Stomach (tissue), 9 donors: ENCODE measurements around the gene NTPCR. TPM values are rescaled to one million over a fixed set of nuclear protein-coding genes. Genes with fewer than 3 reads are reported as not detected.

Source experiments
- DNase-seq, 2 donors: peaks; one replicate each; pipeline versions ENCODE4 v3.0.0 to v3.0.0-alpha.2; 2013 to 2019
- H3K27ac ChIP-seq, 5 donors: fragments of 200-600 bp in 4 of 5; sonication (generic) in 4 of 5; one replicate each; pipeline ENCODE4 v1.5.1; 2013 to 2019; ENCODE audit warnings: mild to moderate bottlenecking in 1 of 5, moderate library complexity in 1 of 5
- H3K27me3 ChIP-seq, 3 donors: fragments of 200-600 bp; sonication (generic); one replicate each; pipeline ENCODE4 v1.5.1; 2017 to 2019; ENCODE audit warnings: mixed run types in 1 of 3
- H3K36me3 ChIP-seq, 4 donors: fragments of 200-600 bp; sonication (generic); 1 replicate in 3 of 4; 2 replicates in 1 of 4; pipeline ENCODE4 v1.5.1; 2016 to 2019
- H3K4me1 ChIP-seq, 4 donors: fragments of 200-600 bp; sonication (generic); one replicate each; pipeline ENCODE4 v1.5.1; 2016 to 2019
- H3K4me3 ChIP-seq, 4 donors: fragments of 200-600 bp; sonication (generic) in 3 of 4; one replicate each; pipeline ENCODE4 v1.5.1; 2016 to 2019; ENCODE audit warnings: mild to moderate bottlenecking in 1 of 4
- H3K9me3 ChIP-seq, 4 donors: fragments of 200-600 bp; sonication (generic); one replicate each; pipeline ENCODE4 v1.5.1; 2016 to 2019
- EP300 ChIP-seq: sonication (generic); formaldehyde crosslinking; IDR thresholded peaks from one replicate; pipeline ENCODE4 v1.6.1; 2017; ENCODE audit warnings: antibody characterized with exemption
- POLR2A ChIP-seq, 4 donors: fragments of 450-650 bp; IDR thresholded peaks; one replicate each; pipeline ENCODE4 v1.6.1; 2016; ENCODE audit warnings: antibody characterized with exemption in 4 of 4, control low read depth in 2 of 4, mild to moderate bottlenecking in 1 of 4, moderate library complexity in 1 of 4
- POLR2AphosphoS5 ChIP-seq, 3 donors: sonication (generic); formaldehyde crosslinking; IDR thresholded peaks; one replicate each; pipeline ENCODE4 v1.6.1; 2016; ENCODE audit warnings: antibody characterized with exemption in 3 of 3
- WGBS, 5 donors: extraction: QIAGEN DNeasy Blood & Tissue Kit in 3 of 5; methylation state at CpG; one replicate each; pipeline versions ENCODE4 v1.1.5 to v1.1.7; 2013 to 2018; 5-methylcytosine and 5-hydroxymethylcytosine counted together
- intact Hi-C: fragments of 100-400 bp; cut with DNase I; formaldehyde crosslinking; loops from one replicate; pipeline ENCODE4 v1.15.1; 2023; ENCODE audit warnings: low total_unique reads
- polyA plus RNA-seq, 3 donors: library from polyadenylated mRNA; stranded (reverse); fragments of 200-250 nt; gene quantifications; one replicate each; pipeline ENCODE4 v1.2.3, GENCODE V29; 2013
- total RNA-seq, 5 donors: library from RNA; depleted of rRNA; stranded (reverse); fragments of >200 nt; gene quantifications; one replicate each; pipeline versions ENCODE4 v1.1.0 to v1.2.3, GENCODE V29; 2014 to 2016
- TF ChIP-seq, protein P1 (sequence below), 7 experiments: fragments of 450-650 bp in 4 of 7; fragments of 200-600 bp in 3 of 7; sonication (generic) in 3 of 7; IDR thresholded peaks; one replicate each; pipeline ENCODE4 v1.5.1; 2016 to 2019; ENCODE audit warnings: antibody characterized with exemption in 7 of 7, control low read depth in 2 of 7, mild to moderate bottlenecking in 1 of 7
- donor health status: healthy with polysubstance abuse.
- donor health status: Bipolar disorder and iron deficiency.
- donor health status: healthy.

The NTPCR gene
- total and polyA plus RNA-seq, 8 donors = 14.9 to 56.3 (median 43.1) TPM

DNA sequence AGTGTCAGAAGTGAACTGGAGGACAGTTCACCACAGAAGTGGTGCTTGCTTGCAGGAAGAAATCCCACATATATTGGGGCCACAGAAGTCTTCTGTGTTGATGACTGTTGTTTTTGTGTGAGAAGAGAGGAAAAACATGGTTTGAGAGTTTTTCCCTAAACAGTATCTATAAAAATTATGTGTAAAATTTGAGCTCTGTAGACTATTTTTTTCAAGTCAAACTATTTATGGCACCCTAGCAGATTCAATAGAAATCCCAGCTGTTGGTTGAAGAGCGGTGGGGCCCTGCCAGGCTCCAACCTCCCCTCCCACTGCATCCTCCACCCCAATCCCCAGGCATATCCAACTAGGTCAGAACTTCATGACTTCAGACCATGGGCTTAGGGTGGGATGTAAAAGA is 61.6 kb downstream of the NTPCR start:
- Histone ChIP-seq H3K4me3 (no peak overlapping the region), H3K27me3 (no peaks in the 10 kb centered on the region), H3K9me3 (no peaks in the 10 kb centered on the region), H3K4me1 (no peaks in the 10 kb centered on the region), H3K36me3 (peaks cover 0 to 9% (median 0%) of the 10 kb centered on the region in 4 donors), H3K27ac (no peak overlapping the region)
- TF ChIP-seq, protein P1, sequence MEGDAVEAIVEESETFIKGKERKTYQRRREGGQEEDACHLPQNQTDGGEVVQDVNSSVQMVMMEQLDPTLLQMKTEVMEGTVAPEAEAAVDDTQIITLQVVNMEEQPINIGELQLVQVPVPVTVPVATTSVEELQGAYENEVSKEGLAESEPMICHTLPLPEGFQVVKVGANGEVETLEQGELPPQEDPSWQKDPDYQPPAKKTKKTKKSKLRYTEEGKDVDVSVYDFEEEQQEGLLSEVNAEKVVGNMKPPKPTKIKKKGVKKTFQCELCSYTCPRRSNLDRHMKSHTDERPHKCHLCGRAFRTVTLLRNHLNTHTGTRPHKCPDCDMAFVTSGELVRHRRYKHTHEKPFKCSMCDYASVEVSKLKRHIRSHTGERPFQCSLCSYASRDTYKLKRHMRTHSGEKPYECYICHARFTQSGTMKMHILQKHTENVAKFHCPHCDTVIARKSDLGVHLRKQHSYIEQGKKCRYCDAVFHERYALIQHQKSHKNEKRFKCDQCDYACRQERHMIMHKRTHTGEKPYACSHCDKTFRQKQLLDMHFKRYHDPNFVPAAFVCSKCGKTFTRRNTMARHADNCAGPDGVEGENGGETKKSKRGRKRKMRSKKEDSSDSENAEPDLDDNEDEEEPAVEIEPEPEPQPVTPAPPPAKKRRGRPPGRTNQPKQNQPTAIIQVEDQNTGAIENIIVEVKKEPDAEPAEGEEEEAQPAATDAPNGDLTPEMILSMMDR (IDR thresholded peaks at IDR 0.05) = no peak
- TF ChIP-seq POLR2A (IDR thresholded peaks at IDR 0.05) (no peak), POLR2AphosphoS5 (IDR thresholded peaks at IDR 0.05) (no peak), EP300 (no peak)
- intact Hi-C loops = no loop called here
- WGBS, 5 donors = 87 to 96% (median 95%) methylated on average over 1 of the region's 1 CpG
- DNase-seq = no peak

DNA sequence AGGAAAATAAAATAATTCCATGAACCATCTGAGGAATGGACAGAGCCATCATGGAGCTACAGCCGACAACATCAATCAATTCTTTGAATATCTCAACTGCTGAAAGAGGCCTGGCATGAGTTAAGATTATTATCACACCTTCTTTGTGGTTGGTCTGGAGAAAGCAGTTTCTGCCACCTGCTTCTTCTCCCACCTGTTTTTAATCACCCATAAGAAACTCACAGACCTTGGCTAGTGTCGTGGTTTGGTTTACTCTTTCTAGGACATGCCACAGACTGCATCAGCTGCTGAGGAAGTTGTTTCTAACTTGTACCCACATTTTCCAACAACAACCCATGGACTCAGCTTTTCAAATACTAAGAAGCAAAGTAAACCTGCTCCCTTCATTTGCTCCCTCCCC is 65.6 kb downstream of the NTPCR start:
- intact Hi-C loops = no loop called here
- Histone ChIP-seq H3K27me3 (no peaks in the 10 kb centered on the region), H3K4me1 (peaks cover 6 to 16% (median 14%) of the 10 kb centered on the region in 4 donors), H3K27ac (no peak overlapping the region), H3K9me3 (no peaks in the 10 kb centered on the region), H3K36me3 (peaks cover 0 to 9% (median 0%) of the 10 kb centered on the region in 4 donors), H3K4me3 (no peak overlapping the region)
- TF ChIP-seq POLR2A (IDR thresholded peaks at IDR 0.05) = no peak
- TF ChIP-seq POLR2AphosphoS5 (IDR thresholded peaks at IDR 0.05) = no peak
- TF ChIP-seq, protein P1 (IDR thresholded peaks at IDR 0.05) = no peak
- TF ChIP-seq EP300 = no peak
- 66 to 79% (median 78%) methylated on average over 2 of the region's 2 CpGs for WGBS, 5 donors
- no peak for DNase-seq

DNA sequence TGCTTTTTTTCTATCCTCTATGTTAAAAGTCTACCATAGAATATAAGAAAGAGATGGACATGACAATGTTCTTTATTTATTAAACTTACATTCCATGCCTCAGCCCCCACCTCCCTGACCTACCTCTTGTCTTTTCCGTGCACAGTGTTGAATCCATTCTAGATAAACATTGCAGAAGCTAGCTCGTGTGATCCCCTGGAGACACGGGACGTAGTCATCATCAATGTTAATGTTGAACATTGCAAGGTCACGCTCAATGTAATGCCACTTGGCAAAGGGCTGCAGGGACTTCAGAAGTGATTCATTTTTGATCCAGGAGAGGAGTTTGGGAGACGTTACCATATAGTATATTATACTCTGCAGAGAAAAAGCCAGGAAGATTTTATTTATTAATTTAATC is 66.4 kb downstream of the NTPCR start:
- no peak overlapping the region for H3K27ac ChIP-seq
- TF ChIP-seq POLR2A (IDR thresholded peaks at IDR 0.05) = no peak
- TF ChIP-seq EP300 = no peak
- TF ChIP-seq, protein P1 (IDR thresholded peaks at IDR 0.05) = no peak
- no peak for TF ChIP-seq POLR2AphosphoS5 (IDR thresholded peaks at IDR 0.05)
- H3K4me3 ChIP-seq = no peak overlapping the region
- no peaks in the 10 kb centered on the region for H3K9me3 ChIP-seq
- peaks cover 6 to 19% (median 14%) of the 10 kb centered on the region in 4 donors for H3K4me1 ChIP-seq
- intact Hi-C loops = no loop called here
- H3K27me3 ChIP-seq = no peaks in the 10 kb centered on the region
- DNase-seq = no peak
- peaks cover 0 to 9% (median 0%) of the 10 kb centered on the region in 4 donors for H3K36me3 ChIP-seq
- 66 to 86% (median 77%) methylated on average over 6 of the region's 6 CpGs for WGBS, 5 donors

DNA sequence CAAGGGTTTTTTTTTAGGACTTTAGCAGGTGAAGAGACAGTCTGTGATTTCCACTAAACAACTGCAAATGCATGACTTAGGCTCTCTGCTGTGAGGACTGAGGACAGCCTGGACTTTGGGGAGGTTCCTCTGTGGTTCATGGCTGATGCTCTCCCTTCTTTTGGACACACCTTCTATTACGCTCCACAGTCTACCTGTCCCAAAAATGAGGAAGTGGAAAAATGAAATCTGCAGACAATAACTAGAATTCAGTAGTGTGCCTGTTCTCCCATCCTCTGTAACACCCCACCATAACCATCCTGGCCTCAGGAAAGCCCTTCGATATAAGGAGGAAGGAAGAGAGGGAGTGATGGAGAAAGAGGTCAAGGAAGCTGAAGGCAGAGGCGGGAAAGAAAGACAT is 68.7 kb downstream of the NTPCR start:
- intact Hi-C loops = no loop called here
- peaks cover 6 to 19% (median 14%) of the 10 kb centered on the region in 4 donors for H3K4me1 ChIP-seq
- no peaks in the 10 kb centered on the region for H3K9me3 ChIP-seq
- no peak for DNase-seq
- 91 to 100% (median 93%) methylated on average over 3 of the region's 3 CpGs for WGBS, 5 donors
- H3K36me3 ChIP-seq = peaks cover 0 to 2% (median 0%) of the 10 kb centered on the region in 4 donors
- TF ChIP-seq, protein P1 (IDR thresholded peaks at IDR 0.05) = no peak
- TF ChIP-seq POLR2AphosphoS5 (IDR thresholded peaks at IDR 0.05) (no peak), EP300 (no peak), POLR2A (IDR thresholded peaks at IDR 0.05) (no peak)
- no peak overlapping the region for H3K4me3 ChIP-seq
- no peaks in the 10 kb centered on the region for H3K27me3 ChIP-seq
- H3K27ac ChIP-seq = no peak overlapping the region
